HG02763 (cell line): ENCODE data around the gene RAET1E.

Source experiments
- ATAC-seq: cut with Tn5 transposase; IDR thresholded peaks from one replicate; pipeline ENCODE4 v1.9.1; 2021; ENCODE audit warnings: mild to moderate bottlenecking, moderate library complexity; ENCODE audit not compliant: unreplicated experiment

Gene RAET1E

GRCh38 chr6:149891259-149891658, 6.7 kb downstream of the RAET1E start:
- ATAC-seq = no peak

GRCh38 chr6:149890629-149891045, 7.3 kb downstream of the RAET1E start:
- no peak for ATAC-seq

DNA sequence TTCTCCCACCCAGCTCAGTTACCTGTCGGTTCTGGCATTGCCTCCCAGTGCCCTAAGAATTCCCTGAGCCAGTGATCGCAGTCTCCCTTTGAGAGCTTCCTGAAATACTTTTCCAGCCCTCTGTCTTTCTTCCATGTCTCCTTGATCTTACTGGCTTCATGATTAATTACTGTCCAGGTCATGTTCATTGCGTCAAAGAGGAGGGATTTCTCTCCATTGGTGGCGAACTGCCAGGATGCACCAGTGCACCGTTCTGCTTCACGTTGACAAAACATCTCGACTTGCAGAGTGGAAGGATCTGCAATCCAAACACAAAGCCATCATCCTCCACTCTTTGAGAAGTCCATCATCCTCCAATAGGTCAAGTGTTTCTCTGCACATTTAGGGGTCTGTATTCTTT, 8.6 kb downstream of the RAET1E start:
- no peak for ATAC-seq

DNA sequence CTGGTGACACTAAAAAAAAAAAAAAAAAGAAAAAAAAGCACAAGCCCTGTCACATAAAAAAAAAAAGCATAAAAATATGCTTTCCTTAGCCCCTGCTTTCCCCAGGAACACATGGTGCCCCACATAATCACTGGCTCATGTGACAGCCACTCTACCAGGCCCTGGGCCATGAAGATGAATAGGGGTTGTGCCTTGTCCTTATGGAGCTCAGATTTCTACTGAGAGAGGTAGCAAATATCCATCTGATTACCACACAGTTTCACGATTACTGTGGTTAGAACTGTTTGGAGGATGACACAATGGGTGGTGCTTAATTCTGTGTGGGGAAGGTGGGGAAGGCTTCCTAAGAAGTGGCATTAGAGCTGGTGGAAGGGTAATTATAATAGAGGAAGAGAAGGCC, 9.3 kb downstream of the RAET1E start:
- ATAC-seq = no peak

DNA sequence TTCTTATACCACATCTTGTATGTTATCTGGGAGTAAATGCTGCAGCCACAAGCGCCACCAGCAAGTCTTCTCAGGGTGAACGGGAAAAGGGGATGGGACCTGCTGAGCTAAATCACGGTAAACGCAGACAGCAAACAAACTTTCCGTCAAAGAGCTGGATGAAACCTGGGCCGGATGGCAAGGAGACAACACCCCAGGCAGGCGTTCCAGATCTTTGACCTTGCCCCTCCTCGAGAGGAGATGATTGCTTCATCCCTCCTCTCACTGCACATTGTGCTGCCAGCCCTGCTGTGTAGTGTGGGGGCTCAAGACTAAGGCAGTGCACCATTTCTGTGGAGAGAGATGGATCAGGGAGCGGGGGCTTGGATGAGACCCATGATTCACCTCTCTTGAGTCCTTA, 9.8 kb downstream of the RAET1E start:
- ATAC-seq = no peak

- ATAC-seq = no peak
Observed at GRCh38 chr6:149887343-149887742, 10.6 kb downstream of the RAET1E start.

GRCh38 chr6:149885888-149886287, 12.0 kb downstream of the RAET1E start:
- no peak for ATAC-seq

- no peak for ATAC-seq
Observed at GRCh38 chr6:149884617-149885016, 13.3 kb downstream of the RAET1E start.

DNA sequence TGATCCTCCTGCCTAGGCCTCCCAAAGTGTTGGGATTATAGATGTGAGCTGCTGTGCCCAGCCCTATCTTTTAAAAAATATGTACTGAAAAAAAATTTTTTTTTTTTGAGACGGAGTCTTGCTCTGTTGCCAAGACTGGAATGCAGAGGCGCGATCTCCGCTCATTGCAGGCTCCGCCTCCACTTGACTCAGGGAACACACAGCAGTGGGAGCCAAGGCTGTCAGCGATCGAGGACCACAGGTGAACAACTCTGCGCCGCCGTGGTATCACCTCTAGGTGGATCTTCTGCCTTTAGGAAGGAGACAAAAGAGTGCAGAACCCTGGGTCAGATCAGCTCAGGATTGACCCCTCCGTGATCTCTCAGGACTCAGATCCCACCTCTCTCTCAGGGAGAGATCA, 13.7 kb downstream of the RAET1E start:
- no peak for ATAC-seq

DNA sequence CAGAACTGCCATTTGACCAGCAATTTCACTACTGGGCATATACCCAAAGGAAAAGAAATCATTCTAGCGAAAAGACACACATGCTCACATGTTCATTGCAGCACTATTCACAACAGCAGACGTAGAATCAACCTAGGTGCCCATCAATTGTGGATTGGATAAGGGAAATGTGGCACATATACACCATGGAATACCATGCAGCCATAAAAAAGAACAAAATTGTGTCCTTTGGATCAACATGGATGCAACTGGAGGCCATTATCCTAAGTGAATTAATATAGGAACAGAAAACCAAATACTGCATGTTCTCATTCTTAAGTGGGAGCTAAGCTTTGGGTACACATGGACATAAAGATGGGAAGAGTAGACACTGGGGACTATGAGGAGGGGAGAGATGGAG, 16.1 kb downstream of the RAET1E start:
- no peak for ATAC-seq

GRCh38 chr6:149881066-149881766, 16.7 kb downstream of the RAET1E start:
- ATAC-seq = no peak

DNA sequence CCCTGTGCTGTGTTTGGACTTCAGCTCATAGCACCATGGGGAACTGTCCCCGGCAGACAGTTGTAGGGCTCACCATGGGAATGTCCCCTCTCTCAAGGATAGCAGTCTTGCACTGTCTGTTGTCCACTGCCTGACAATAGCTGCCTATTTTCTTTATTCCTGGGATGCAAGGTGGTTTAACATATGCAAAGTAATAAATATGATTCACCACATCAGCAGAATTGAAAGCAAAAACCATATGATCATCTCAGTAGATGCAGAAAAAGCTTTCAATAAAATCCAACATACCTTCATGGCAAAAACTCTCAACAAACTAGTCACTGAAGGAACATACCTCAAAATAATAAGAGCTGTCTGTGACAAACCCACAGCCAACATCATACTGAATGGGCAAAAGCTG, 20.3 kb downstream of the RAET1E start:
- no peak for ATAC-seq

GRCh38 chr6:149876241-149876933, 21.5 kb downstream of the RAET1E start:
- no peak for ATAC-seq

DNA sequence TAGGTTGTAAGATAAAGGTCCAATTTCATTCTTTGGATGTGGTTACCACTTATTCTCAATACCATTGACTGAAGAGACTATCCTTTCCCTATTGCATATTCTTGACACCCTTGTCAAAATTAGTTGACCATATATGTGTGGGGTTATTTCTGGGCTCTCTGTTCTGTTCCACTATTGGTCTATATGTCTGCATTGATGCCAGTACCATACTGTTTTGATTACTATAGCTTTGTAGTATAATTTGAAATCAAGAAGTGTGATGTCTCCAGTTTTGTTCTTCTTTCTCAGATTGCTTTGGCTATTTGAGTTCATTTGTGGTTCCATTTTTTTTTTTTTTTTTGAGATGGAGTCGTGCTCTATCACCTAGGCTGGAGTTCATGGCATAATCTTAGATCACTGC, 25.7 kb downstream of the RAET1E start:
- ATAC-seq = no peak

DNA sequence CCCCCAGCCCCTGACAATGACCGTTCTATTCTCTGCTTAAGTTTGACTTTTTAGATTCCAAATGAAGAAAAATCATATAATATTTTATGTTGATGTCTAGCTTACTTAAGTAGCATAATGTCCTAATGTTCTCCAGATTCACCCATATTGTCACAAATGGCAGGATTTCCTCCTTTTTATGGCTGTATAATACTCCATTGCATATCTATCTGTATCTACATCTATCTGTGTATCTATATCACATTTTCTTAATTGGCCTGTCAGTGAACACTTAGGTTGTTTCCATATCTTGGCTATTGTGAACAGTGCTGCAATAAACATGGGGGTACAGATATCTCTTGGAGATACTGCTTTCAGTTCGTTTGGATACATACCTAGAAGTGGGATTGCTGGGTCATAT, 26.7 kb downstream of the RAET1E start:
- no peak for ATAC-seq

GRCh38 chr6:149869275-149869892, 28.5 kb downstream of the RAET1E start:
- no peak for ATAC-seq

DNA sequence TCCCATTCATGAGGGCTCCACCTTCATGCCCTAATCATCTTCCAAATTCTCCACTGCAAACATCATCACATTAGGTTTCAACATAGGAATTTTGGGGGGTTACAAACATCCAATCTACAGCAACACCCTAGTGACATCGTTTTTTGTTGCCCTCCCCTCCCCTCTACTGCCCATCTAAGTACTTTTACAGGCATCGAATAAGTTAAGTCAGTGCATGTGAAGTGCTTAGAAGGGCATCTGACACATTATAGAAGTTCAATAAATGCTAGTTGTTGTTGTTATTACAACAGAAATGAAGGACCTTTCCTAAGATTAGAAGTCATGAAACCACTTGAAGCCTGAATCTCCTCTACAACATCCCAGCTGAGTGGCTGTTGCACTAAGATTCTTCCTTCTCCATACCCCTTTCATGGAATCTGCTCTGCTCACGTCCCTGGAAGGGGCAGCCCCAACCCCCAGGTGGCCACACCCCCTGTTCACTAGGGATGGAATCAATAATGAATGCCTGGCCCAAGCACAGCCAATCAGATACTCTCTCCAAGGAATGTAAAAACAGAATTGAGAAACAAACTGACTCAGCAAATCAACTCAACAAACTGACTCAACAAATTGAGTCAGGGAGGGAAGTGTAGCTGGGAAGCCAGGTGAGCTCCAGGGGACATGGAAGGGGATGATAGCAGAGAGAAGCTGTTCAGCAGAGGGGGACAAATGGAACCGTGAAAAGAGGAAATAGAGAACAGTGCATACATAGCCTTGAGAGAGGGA, 29.9 kb downstream of the RAET1E start:
- ATAC-seq = no peak

DNA sequence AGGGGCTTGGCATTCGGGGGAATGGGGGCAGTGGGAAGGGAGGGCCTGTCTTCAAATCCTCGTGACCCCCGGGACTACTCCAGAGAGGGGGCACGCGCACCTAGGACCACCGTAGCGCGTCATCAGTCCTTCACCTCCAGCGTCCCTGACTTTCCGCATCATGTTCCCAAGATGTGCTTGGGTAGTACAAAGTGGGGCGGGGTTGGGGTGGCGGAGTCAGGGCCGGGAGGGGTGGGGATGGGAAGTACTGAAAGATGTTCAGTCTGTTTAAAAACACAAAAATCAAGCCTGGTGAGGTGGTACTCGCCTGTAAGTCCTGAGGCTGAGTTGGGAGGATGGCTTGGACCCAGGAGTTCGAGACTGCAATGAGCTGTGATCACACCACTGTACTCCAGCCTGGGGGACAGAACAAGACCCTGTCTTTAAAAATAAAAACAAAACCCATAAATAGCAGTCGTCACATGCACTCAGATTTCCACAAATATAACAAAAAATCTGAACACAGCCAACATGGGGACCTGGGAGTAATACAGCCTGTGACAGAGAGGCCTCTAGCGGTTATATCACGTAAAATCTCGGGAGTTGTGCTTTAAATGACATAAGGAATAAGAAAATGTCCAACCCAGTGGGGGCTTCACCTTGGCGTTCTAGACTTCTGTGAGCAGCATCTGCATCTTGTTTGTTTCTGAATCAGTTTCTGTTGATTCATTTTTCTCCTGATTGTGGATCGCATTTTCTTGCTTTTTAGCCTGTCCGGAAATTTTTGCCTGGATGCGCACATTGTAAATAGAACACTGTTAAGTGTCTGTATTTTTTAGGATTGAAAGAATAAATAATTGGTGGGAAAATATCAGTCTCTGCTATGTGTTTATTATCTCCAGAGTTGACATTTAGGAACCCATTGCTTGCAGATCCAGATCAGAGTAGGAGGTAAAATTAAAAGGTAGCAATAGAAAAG, 33.1 kb downstream of the RAET1E start:
- ATAC-seq = no peak

DNA sequence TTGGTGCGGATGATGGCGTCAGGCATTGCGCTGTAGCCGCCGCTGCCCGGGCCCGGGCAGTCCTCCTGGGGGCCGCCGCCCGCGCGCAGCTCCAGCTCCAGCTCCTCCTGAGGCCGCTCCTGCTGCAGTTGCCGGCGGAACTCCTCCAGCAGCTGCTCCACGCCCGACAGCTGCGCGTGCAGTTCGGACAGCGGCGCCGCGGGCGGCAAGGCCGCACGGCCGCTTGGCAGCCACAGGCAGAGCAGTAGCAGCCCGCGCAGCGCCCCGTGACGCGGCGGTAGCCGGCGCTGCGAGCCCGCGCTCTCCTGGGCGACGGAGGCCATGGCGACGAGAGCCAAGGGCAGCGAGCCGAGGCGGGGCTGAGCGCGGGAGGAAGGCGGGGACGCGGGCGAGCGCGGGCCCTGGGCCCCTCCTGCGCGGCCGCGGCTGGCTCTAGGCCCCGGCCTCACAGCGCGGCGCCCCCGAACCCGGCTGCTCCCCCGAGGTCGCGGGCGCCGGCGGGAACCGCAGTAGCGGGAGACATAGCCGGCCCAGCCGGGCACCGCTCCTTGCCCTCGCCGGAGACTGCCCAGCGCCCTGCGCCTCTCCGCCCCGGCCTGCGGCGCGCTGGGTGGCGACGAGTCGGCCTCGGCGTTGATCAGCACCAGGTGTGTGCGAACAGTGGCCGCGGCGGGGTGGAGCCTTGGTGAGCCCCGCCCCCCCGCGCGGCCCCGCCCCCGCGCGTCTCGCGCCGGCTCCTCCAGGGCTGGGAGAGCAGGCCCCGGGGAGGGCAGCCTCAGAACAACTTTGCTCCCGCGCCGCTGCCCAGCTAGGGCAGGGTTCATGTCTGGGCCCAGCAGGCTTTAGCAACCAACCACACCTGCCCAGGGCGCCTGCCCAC, 34.0 kb downstream of the RAET1E start, which contains the start of gene LRP11:
TSS of gene LRP11 (minus strand) at position 662 of the 880 bp plus-strand sequence. CDS start at position 323, 339 bp downstream.
- peak; percentile 73 for ATAC-seq
